Measurements from ENCODE around the gene TMC2. TPM values are rescaled to one million over a fixed set of nuclear protein-coding genes. Genes with fewer than 3 reads are reported as not detected.
A peak's percentile ranks its signal among the peaks of the same experiment; 100 is the strongest.

TMC2 gene
- total RNA-seq, 2 experiments from 2014 or later, result not detected

DNA sequence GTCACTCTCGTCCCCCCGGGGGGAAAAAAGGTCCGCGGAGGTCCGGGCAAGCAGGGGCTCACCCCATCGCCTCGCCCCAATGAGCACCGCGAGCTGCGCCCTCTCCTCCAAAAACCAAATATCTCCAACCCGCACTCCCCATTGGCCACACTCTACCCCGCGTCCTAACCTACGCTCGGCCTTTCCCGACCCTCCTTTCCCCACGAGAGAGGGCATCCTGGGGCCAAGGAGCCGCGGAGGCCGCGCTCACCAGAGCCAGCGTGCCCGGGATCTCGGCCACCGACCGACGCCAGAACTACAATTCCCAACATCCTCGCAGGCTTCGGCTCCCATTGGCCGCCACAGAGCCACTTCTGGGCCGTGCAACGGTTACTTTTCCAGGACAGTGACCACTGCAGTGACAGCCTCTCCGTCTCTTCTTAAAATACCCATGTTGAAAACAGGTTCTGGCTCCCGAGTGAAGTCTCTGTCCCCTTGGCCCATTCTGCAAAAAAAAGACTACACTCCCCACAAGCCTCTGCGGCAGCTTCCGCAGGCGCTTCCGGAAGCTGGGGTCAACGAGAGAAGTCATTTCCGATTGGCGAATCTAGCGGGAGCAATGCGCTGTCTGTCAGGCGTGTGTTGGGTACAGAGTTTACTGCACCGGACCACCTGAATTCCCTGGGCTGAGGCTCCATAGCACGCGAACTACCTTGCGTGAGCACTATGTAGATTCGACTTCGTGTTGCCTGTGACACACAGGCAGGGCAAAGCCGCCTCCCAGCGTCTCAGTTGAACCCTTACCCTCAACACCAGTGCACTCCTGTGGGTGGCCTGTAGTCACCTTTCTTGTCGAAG lies 27.5 kb upstream of the TMC2 start, which contains the start of gene ZNF343:
Gene ZNF343 (minus strand): TSS at position 285 of the 837 bp plus-strand sequence. CDS start 15,020 bp downstream, outside the sequence.
- POLR2A ChIA-PET, result interaction anchor here (1.3 to 3.7 kb wide), 5 partner anchors 16 to 146 kb away, joined by 3 to 22 read pairs (median 5); partner anchors contain the start of genes NOP56 and SNRPB
- peaks cover 14% of the 10 kb centered on the region for H3K36me3 Mint-ChIP-seq (ENCODE audit: low read depth)
- peak within 1 kb of the TSS; percentile 98 for H3K27ac Mint-ChIP-seq
- DNase-seq (peak; percentile 85), ATAC-seq (peak; percentile 95)
- peaks cover 19% of the 10 kb centered on the region for H3K4me1 Mint-ChIP-seq (ENCODE audit: low read depth)
- intact Hi-C loops (cut with micrococcal nuclease), result no loop called here
- CTCF ChIA-PET, result interaction anchor here (1.1 to 9.4 kb wide), 3 partner anchors 10 to 56 kb away, joined by 3 to 147 read pairs (median 3); no protein-coding TSS in a partner anchor
- no peaks in the 10 kb centered on the region for H3K9me3 Mint-ChIP-seq
- TF ChIP-seq, protein P1, sequence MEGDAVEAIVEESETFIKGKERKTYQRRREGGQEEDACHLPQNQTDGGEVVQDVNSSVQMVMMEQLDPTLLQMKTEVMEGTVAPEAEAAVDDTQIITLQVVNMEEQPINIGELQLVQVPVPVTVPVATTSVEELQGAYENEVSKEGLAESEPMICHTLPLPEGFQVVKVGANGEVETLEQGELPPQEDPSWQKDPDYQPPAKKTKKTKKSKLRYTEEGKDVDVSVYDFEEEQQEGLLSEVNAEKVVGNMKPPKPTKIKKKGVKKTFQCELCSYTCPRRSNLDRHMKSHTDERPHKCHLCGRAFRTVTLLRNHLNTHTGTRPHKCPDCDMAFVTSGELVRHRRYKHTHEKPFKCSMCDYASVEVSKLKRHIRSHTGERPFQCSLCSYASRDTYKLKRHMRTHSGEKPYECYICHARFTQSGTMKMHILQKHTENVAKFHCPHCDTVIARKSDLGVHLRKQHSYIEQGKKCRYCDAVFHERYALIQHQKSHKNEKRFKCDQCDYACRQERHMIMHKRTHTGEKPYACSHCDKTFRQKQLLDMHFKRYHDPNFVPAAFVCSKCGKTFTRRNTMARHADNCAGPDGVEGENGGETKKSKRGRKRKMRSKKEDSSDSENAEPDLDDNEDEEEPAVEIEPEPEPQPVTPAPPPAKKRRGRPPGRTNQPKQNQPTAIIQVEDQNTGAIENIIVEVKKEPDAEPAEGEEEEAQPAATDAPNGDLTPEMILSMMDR (IDR thresholded peaks at IDR 0.05), result no peak
- peak within 1 kb of the TSS; percentile 96 for H3K4me3 Mint-ChIP-seq
- H3K27me3 Mint-ChIP-seq, result peaks cover 8% of the 10 kb centered on the region

DNA sequence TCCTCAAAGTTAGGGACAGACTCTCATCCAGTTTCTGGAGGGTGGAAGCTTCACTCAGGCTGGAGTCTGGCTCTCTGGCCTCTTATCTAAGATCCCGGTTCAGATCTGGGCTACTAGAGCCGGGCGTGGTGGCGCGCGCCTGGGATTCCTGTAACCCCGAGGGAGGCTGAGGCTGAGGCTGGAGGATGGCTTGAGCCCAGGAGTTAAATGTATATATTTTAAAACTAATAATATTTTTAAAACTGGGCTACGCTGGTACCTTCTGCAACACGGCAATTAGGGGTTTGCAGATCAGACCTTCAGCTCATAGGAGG lies 26.9 kb upstream of the TMC2 start:
- TF ChIP-seq, protein P1 (IDR thresholded peaks at IDR 0.05), result no peak
- Mint-ChIP-seq H3K4me1 (ENCODE audit: low read depth) (peaks cover 17% of the 10 kb centered on the region), H3K27me3 (peaks cover 8% of the 10 kb centered on the region), H3K9me3 (no peaks in the 10 kb centered on the region), H3K4me3 (peak overlapping the region; percentile 96), H3K27ac (peak overlapping the region; percentile 98), H3K36me3 (ENCODE audit: low read depth) (peaks cover 11% of the 10 kb centered on the region)
- intact Hi-C loops (cut with micrococcal nuclease), result no loop called here
- ATAC-seq (peak; percentile 1), DNase-seq (no peak)
- POLR2A ChIA-PET, result interaction anchor here (1.3 to 3.7 kb wide), 5 partner anchors 15 to 145 kb away, joined by 3 to 22 read pairs (median 5); partner anchors contain the start of genes NOP56 and SNRPB
- CTCF ChIA-PET, result interaction anchor here (1.2 to 9.4 kb wide), 2 partner anchors 9 to 13 kb away, joined by 3 to 147 read pairs; no protein-coding TSS in a partner anchor

DNA sequence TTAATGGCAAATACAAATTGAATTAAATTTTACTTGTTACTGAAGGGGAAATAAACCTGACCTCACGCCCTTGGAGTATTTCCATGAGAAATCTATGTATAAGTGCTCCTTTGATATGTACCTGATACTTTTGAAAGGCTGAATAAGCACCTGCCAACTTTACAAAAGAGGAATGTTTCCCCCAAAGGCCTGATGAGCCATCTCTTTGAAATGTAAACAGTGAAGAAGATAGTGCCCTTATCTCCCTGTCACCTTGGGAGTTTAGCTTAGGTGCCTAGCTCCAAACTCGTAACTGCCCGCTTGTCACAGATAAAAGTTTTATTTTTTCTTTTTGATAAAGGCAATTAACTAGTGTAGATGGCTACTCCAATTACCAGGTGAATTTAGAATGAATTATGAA lies 26.6 kb upstream of the TMC2 start:
- Mint-ChIP-seq H3K27ac (no peak overlapping the region), H3K4me1 (ENCODE audit: low read depth) (peaks cover 14% of the 10 kb centered on the region), H3K9me3 (no peaks in the 10 kb centered on the region), H3K36me3 (ENCODE audit: low read depth) (peaks cover 11% of the 10 kb centered on the region), H3K27me3 (peaks cover 9% of the 10 kb centered on the region), H3K4me3 (peak overlapping the region; percentile 96)
- DNase-seq (no peak), ATAC-seq (no peak)
- ChIA-PET CTCF (interaction anchor here (1.2 to 9.4 kb wide), 2 partner anchors 9 to 13 kb away, joined by 3 to 147 read pairs; no protein-coding TSS in a partner anchor), POLR2A (interaction anchor here (1.3 to 3.7 kb wide), 4 partner anchors 40 to 145 kb away, joined by 3 to 22 read pairs (median 6); partner anchors contain the start of genes NOP56 and SNRPB)
- intact Hi-C loops (cut with micrococcal nuclease), result no loop called here
- TF ChIP-seq, protein P1 (IDR thresholded peaks at IDR 0.05), result no peak

DNA sequence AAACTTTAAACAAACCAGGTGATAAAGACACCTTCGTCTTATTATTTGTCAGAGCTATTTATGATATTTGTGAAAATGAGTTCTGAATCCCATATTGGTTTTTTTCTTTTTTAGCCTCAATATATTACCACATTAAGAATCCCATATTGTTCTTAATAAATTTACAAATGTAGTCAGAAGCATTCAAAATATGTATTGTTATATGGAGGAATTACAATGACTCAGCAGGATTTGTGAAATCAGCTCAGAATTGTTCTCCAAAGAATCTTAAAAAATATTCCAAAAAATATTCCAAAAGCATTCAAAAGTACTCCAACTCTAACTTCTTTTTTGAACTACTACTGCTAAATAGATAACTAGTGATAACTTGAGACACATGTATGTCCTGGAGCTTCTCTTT lies 21.2 kb upstream of the TMC2 start:
- no peaks in the 10 kb centered on the region for H3K4me1 Mint-ChIP-seq (ENCODE audit: low read depth)
- no peak overlapping the region for H3K4me3 Mint-ChIP-seq
- ChIA-PET CTCF (interaction anchor here (9.4 kb wide), 1 partner anchor 7 kb away, joined by 147 read pairs; no protein-coding TSS in a partner anchor), POLR2A (interaction anchor here (0.9 kb wide), 1 partner anchor 45 kb away, joined by 3 read pairs; no protein-coding TSS in a partner anchor)
- TF ChIP-seq, protein P1 (IDR thresholded peaks at IDR 0.05), result no peak
- intact Hi-C loops (cut with micrococcal nuclease), result no loop called here
- ATAC-seq (no peak), DNase-seq (no peak)
- H3K27ac Mint-ChIP-seq, result no peak overlapping the region
- peaks cover 10% of the 10 kb centered on the region for H3K27me3 Mint-ChIP-seq
- H3K36me3 Mint-ChIP-seq (ENCODE audit: low read depth), result no peaks in the 10 kb centered on the region
- H3K9me3 Mint-ChIP-seq, result no peaks in the 10 kb centered on the region

Data from activated CD8-positive, alpha-beta T cell treated with anti-CD3 and anti-CD28 coated beads for 36 hours (primary cell).